ENCODE results near the gene DBNL.
"Not testable (repeated sequence)": the region's sequence is repeated elsewhere in the genome, so short reads cannot be mapped to it uniquely, and the experiment has no call there.

DBNL gene

GRCh38 chr7:44044315-44045225 lies at the start of gene DBNL:
Gene DBNL, plus strand, starts transcription at chr7:44044702. Its CDS starts 36 bp downstream, at chr7:44044738.
- DNase-seq, result peak; percentile 71

- not testable (repeated sequence) for DNase-seq
These were observed 47.0 kb upstream of the DBNL start, which contains the start of gene SPDYE1 for GRCh38 chr7:43997532-43997931. Gene SPDYE1, plus strand, starts transcription at chr7:43997897. Its CDS starts 2,053 bp downstream, at chr7:43999950.

- DNase-seq, result not testable (repeated sequence)
These were observed 32.4 kb upstream of the DBNL start for GRCh38 chr7:44012081-44012480.

GRCh38 chr7:44015090-44015489 lies 29.4 kb upstream of the DBNL start:
- not testable (repeated sequence) for DNase-seq

GRCh38 chr7:44018857-44019807 lies 25.4 kb upstream of the DBNL start:
- peak; percentile 94 for DNase-seq

GRCh38 chr7:44019825-44020224 lies 24.7 kb upstream of the DBNL start:
- not testable (repeated sequence) for DNase-seq

GRCh38 chr7:44022069-44022468 lies 22.4 kb upstream of the DBNL start:
- DNase-seq, result not testable (repeated sequence)

GRCh38 chr7:44022796-44023467 lies 21.6 kb upstream of the DBNL start:
- not testable (repeated sequence) for DNase-seq

GRCh38 chr7:44029433-44029832 lies 15.1 kb upstream of the DBNL start:
- DNase-seq, result not testable (repeated sequence)

GRCh38 chr7:44030029-44030428 lies 14.5 kb upstream of the DBNL start:
- DNase-seq, result not testable (repeated sequence)

- not testable (repeated sequence) for DNase-seq
These were observed 13.2 kb upstream of the DBNL start for GRCh38 chr7:44031319-44031718.

- not testable (repeated sequence) for DNase-seq
These were observed 12.5 kb upstream of the DBNL start for GRCh38 chr7:44032031-44032430.

- not testable (repeated sequence) for DNase-seq
These were observed 10.3 kb upstream of the DBNL start for GRCh38 chr7:44033971-44034844.

GRCh38 chr7:44036364-44036763 lies 8.1 kb upstream of the DBNL start:
- DNase-seq, result not testable (repeated sequence)

- not testable (repeated sequence) for DNase-seq
These were observed 6.6 kb upstream of the DBNL start for GRCh38 chr7:44037951-44038350.

- not testable (repeated sequence) for DNase-seq
These were observed 5.9 kb upstream of the DBNL start for GRCh38 chr7:44038553-44038952.

- not testable (repeated sequence) for DNase-seq
These were observed 5.4 kb upstream of the DBNL start for GRCh38 chr7:44038961-44039558.

GRCh38 chr7:44039800-44040492 lies 4.6 kb upstream of the DBNL start:
- DNase-seq, result not testable (repeated sequence)

GRCh38 chr7:44040493-44040891 lies 4.0 kb upstream of the DBNL start:
- DNase-seq, result peak; percentile 16

- DNase-seq, result no peak
These were observed 2.3 kb upstream of the DBNL start for GRCh38 chr7:44042221-44042620.

Data from GF-D8 (cell line).